SK-N-SH (cell line): Measurements from ENCODE around the gene CPN2.

ENCODE experiments used
- CHD2 ChIP-seq: fragments of 150-350 bp; IDR thresholded peaks from 2 replicates; pipeline ENCODE4 v1.6.1; 2018; ENCODE audit warnings: low read length; ENCODE audit not compliant: partially characterized antibody
- EP300 ChIP-seq, 2 experiments: IDR thresholded peaks; 2 replicates each; pipeline versions ENCODE4 v1.4.0 to v1.6.1; 2012; ENCODE audit warnings: borderline replicate concordance in 1 of 2, low read depth in 1 of 2, low read length in 1 of 2
- GATA2 ChIP-seq: sonication (generic); formaldehyde crosslinking; IDR thresholded peaks from 2 replicates; pipeline ENCODE4 v1.5.0; 2020; ENCODE audit warnings: mild to moderate bottlenecking, missing genetic modification reagents
- NFIC ChIP-seq: IDR thresholded peaks from 2 replicates; pipeline ENCODE4 v1.4.0; 2012; ENCODE audit warnings: borderline replicate concordance
- POLR2AphosphoS5 ChIP-seq: IDR thresholded peaks from 2 replicates; pipeline ENCODE4 v1.6.1; 2012; ENCODE audit warnings: low read depth, low read length
- RAD21 ChIP-seq: IDR thresholded peaks from 2 replicates; pipeline ENCODE4 v1.6.1; 2012; ENCODE audit warnings: mild to moderate bottlenecking, low read length
- RFX5 ChIP-seq: IDR thresholded peaks from 2 replicates; pipeline ENCODE4 v1.6.1; 2012; ENCODE audit warnings: mild to moderate bottlenecking, improper control_type of control experiment, low read length
- RXRA ChIP-seq: IDR thresholded peaks from 2 replicates; pipeline ENCODE4 v1.4.0; 2012; ENCODE audit warnings: low read depth, mild to moderate bottlenecking, borderline replicate concordance
- TEAD4 ChIP-seq: IDR thresholded peaks from 2 replicates; pipeline ENCODE4 v1.4.0; 2012; ENCODE audit warnings: mild to moderate bottlenecking, borderline replicate concordance; ENCODE audit not compliant: insufficient read depth
- YY1 ChIP-seq: IDR thresholded peaks from 2 replicates; pipeline ENCODE4 v1.4.0; 2012; ENCODE audit warnings: low read depth, mild to moderate bottlenecking
- TF ChIP-seq, protein P1 (sequence below): fragments of 200-600 bp; sonication (generic); IDR thresholded peaks from 2 replicates; pipeline ENCODE4 v1.6.1; 2017; ENCODE audit warnings: antibody characterized with exemption, mild to moderate bottlenecking, moderate library complexity
- TF ChIP-seq, protein P2 (sequence below): fragments of 150-350 bp; IDR thresholded peaks from 2 replicates; pipeline ENCODE4 v1.6.1; 2017; ENCODE audit warnings: antibody characterized with exemption, low read length, low read depth, borderline replicate concordance
- TF ChIP-seq, protein P3 (sequence below): IDR thresholded peaks from 2 replicates; pipeline ENCODE4 v1.4.0; 2012; ENCODE audit warnings: low read depth, borderline replicate concordance

DNA sequence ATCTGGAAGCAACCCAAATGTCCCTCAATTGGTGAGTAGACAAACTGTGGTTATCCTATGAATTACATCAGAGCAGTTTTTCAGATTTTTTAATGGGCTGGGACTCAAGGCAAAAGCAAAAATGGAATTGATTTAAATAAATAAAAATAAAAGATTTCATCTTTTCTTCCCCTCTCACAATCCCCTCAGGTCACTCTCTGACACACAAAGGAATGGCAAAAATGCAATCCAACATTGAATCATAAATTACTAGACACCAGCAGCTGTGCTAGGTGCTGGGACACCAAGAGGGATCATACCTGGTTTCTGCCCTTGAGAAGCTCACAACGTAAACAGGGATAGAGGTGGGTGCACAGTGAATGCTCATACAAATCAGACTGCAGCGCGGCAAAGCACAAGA lies 58.8 kb downstream of the CPN2 start:
- TF ChIP-seq NFIC = no peak
- TF ChIP-seq GATA2 (CRISPR knock-in tag) = no peak
- TF ChIP-seq, protein P1, sequence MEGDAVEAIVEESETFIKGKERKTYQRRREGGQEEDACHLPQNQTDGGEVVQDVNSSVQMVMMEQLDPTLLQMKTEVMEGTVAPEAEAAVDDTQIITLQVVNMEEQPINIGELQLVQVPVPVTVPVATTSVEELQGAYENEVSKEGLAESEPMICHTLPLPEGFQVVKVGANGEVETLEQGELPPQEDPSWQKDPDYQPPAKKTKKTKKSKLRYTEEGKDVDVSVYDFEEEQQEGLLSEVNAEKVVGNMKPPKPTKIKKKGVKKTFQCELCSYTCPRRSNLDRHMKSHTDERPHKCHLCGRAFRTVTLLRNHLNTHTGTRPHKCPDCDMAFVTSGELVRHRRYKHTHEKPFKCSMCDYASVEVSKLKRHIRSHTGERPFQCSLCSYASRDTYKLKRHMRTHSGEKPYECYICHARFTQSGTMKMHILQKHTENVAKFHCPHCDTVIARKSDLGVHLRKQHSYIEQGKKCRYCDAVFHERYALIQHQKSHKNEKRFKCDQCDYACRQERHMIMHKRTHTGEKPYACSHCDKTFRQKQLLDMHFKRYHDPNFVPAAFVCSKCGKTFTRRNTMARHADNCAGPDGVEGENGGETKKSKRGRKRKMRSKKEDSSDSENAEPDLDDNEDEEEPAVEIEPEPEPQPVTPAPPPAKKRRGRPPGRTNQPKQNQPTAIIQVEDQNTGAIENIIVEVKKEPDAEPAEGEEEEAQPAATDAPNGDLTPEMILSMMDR = no peak
- TF ChIP-seq, protein P2, sequence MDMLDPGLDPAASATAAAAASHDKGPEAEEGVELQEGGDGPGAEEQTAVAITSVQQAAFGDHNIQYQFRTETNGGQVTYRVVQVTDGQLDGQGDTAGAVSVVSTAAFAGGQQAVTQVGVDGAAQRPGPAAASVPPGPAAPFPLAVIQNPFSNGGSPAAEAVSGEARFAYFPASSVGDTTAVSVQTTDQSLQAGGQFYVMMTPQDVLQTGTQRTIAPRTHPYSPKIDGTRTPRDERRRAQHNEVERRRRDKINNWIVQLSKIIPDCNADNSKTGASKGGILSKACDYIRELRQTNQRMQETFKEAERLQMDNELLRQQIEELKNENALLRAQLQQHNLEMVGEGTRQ = no peak
- no peak for TF ChIP-seq RXRA
- TF ChIP-seq CHD2 = no peak
- no peak for TF ChIP-seq RFX5
- no peak for TF ChIP-seq POLR2AphosphoS5
- no peak for TF ChIP-seq YY1
- TF ChIP-seq TEAD4 = no peak
- TF ChIP-seq EP300 (IDR thresholded peaks at IDR 0.05; ENCODE audit: borderline replicate concordance in 1 of 2, low read depth in 1 of 2, low read length in 1 of 2) = no peak
- no peak for TF ChIP-seq RAD21
- TF ChIP-seq, protein P3, sequence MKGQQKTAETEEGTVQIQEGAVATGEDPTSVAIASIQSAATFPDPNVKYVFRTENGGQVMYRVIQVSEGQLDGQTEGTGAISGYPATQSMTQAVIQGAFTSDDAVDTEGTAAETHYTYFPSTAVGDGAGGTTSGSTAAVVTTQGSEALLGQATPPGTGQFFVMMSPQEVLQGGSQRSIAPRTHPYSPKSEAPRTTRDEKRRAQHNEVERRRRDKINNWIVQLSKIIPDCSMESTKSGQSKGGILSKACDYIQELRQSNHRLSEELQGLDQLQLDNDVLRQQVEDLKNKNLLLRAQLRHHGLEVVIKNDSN = no peak
